Nephron progenitor cell (in vitro differentiated cells): Measurements from ENCODE around the gene IL18BP.
A peak's percentile ranks its signal among the peaks of the same experiment; 100 is the strongest.

Experiments
- DNase-seq: peaks from one replicate; pipeline ENCODE4 v3.0.0; 2021
- H3K27ac Mint-ChIP-seq: 2 replicates; pipeline ENCODE4 v1.8.0; 2021; ENCODE audit warnings: mild to moderate bottlenecking, moderate library complexity, mixed read lengths
- H3K27me3 Mint-ChIP-seq: 2 replicates; pipeline ENCODE4 v1.8.0; 2021; ENCODE audit warnings: mild to moderate bottlenecking, low read depth, mixed read lengths; ENCODE audit not compliant: poor library complexity
- H3K36me3 Mint-ChIP-seq: 2 replicates; pipeline ENCODE4 v1.8.0; 2021; ENCODE audit warnings: low read depth, mixed read lengths
- H3K4me1 Mint-ChIP-seq: 2 replicates; pipeline ENCODE4 v1.8.0; 2021; ENCODE audit warnings: mixed read lengths
- H3K4me3 Mint-ChIP-seq: 2 replicates; pipeline ENCODE4 v1.8.0; 2021; ENCODE audit warnings: mild to moderate bottlenecking, moderate library complexity, mixed read lengths
- H3K9me3 Mint-ChIP-seq: 2 replicates; pipeline ENCODE4 v1.8.0; 2021; ENCODE audit warnings: mild to moderate bottlenecking, moderate library complexity, mixed read lengths
- CTCF ChIP-seq: fragments of 200-600 bp; sonication (generic); IDR thresholded peaks from 2 replicates; pipeline ENCODE4 v1.5.0; 2021; ENCODE audit warnings: antibody characterized with exemption

The IL18BP gene

GRCh38 chr11:71979094-71979493 is 19.6 kb upstream of the IL18BP start:
- no peak for TF ChIP-seq CTCF
- Mint-ChIP-seq H3K9me3 (peaks cover 4% of the 10 kb centered on the region), H3K27me3 (no peaks in the 10 kb centered on the region), H3K36me3 (peaks cover 73% of the 10 kb centered on the region), H3K4me1 (no peaks in the 10 kb centered on the region), H3K4me3 (no peak overlapping the region), H3K27ac (no peak overlapping the region)
- DNase-seq, result no peak

- Mint-ChIP-seq H3K27me3 (no peaks in the 10 kb centered on the region), H3K9me3 (peaks cover 4% of the 10 kb centered on the region), H3K36me3 (peaks cover 69% of the 10 kb centered on the region)
These were observed 19.1 kb upstream of the IL18BP start for GRCh38 chr11:71979602-71980001.

GRCh38 chr11:71986131-71986530 is 12.6 kb upstream of the IL18BP start:
- no peak for DNase-seq
- Mint-ChIP-seq H3K36me3 (peaks cover 56% of the 10 kb centered on the region), H3K9me3 (no peaks in the 10 kb centered on the region), H3K27ac (peak overlapping the region; percentile 26), H3K4me1 (no peaks in the 10 kb centered on the region), H3K27me3 (no peaks in the 10 kb centered on the region), H3K4me3 (no peak overlapping the region)
- TF ChIP-seq CTCF, result no peak

More at GRCh38 chr11:71979602-71980001, 19.1 kb upstream of the IL18BP start:
- no peak for DNase-seq
- Mint-ChIP-seq H3K4me3 (no peak overlapping the region), H3K4me1 (no peaks in the 10 kb centered on the region), H3K27ac (no peak overlapping the region)
- TF ChIP-seq CTCF, result no peak

GRCh38 chr11:71987521-71987920 is 11.2 kb upstream of the IL18BP start:
- H3K27me3 Mint-ChIP-seq, result no peaks in the 10 kb centered on the region
- H3K4me3 Mint-ChIP-seq, result no peak overlapping the region
- no peak overlapping the region for H3K27ac Mint-ChIP-seq
- H3K36me3 Mint-ChIP-seq, result peaks cover 53% of the 10 kb centered on the region
- H3K9me3 Mint-ChIP-seq, result no peaks in the 10 kb centered on the region
- no peak for DNase-seq
- H3K4me1 Mint-ChIP-seq, result no peaks in the 10 kb centered on the region
- no peak for TF ChIP-seq CTCF

GRCh38 chr11:71988050-71988449 is 10.7 kb upstream of the IL18BP start:
- H3K36me3 Mint-ChIP-seq, result peaks cover 55% of the 10 kb centered on the region
- TF ChIP-seq CTCF, result no peak
- H3K4me3 Mint-ChIP-seq, result no peak overlapping the region
- H3K9me3 Mint-ChIP-seq, result no peaks in the 10 kb centered on the region
- H3K27me3 Mint-ChIP-seq, result no peaks in the 10 kb centered on the region
- H3K4me1 Mint-ChIP-seq, result no peaks in the 10 kb centered on the region
- no peak for DNase-seq
- H3K27ac Mint-ChIP-seq, result no peak overlapping the region

GRCh38 chr11:71990701-71991100 is 8.0 kb upstream of the IL18BP start:
- no peak for TF ChIP-seq CTCF
- Mint-ChIP-seq H3K9me3 (no peaks in the 10 kb centered on the region), H3K27me3 (no peaks in the 10 kb centered on the region), H3K4me3 (no peak overlapping the region), H3K36me3 (peaks cover 54% of the 10 kb centered on the region), H3K27ac (no peak overlapping the region), H3K4me1 (no peaks in the 10 kb centered on the region)
- no peak for DNase-seq
